Naive B cell (primary cell): ENCODE results near the gene PGGHG. TPM values are rescaled to one million over a fixed set of nuclear protein-coding genes. Genes with fewer than 3 reads are reported as not detected.
"Not testable (repeated sequence)": the region's sequence is repeated elsewhere in the genome, so short reads cannot be mapped to it uniquely, and the experiment has no call there.

Experiments used
- ATAC-seq, 2 donors: fragments of 150-1000 bp; cut with Tn5 transposase; 2 replicates each; pipeline ENCODE4 v1.10.0; 2021; ENCODE audit warnings: low read depth in 2 of 2, mild to moderate bottlenecking in 2 of 2, moderate library complexity in 2 of 2
- DNase-seq: peaks from one replicate; pipeline ENCODE4 v3.0.0; 2022
- H3K27ac Mint-ChIP-seq, 6 donors: one replicate each; pipeline ENCODE4 v1.8.0; 2020 to 2022; ENCODE audit warnings: mild to moderate bottlenecking in 6 of 6, mixed read lengths in 6 of 6, moderate library complexity in 5 of 6, inconsistent platforms in 2 of 6
- H3K27me3 Mint-ChIP-seq, 3 donors: one replicate each; pipeline ENCODE4 v1.8.0; 2021 to 2022; ENCODE audit warnings: mixed read lengths in 3 of 3, mild to moderate bottlenecking in 1 of 3
- H3K36me3 Mint-ChIP-seq, 2 donors: one replicate each; pipeline ENCODE4 v1.8.0; 2020 to 2022; ENCODE audit warnings: mixed read lengths in 2 of 2, inconsistent platforms in 1 of 2, mild to moderate bottlenecking in 1 of 2
- H3K4me1 Mint-ChIP-seq, 3 donors: one replicate each; pipeline ENCODE4 v1.8.0; 2020 to 2022; ENCODE audit warnings: mixed read lengths in 3 of 3, inconsistent platforms in 1 of 3, mild to moderate bottlenecking in 1 of 3, moderate library complexity in 1 of 3
- H3K4me3 Mint-ChIP-seq, 8 donors: one replicate each; pipeline ENCODE4 v1.8.0; 2020 to 2022; ENCODE audit warnings: mild to moderate bottlenecking in 8 of 8, mixed read lengths in 8 of 8, moderate library complexity in 8 of 8, inconsistent platforms in 2 of 8
- H3K9me3 Mint-ChIP-seq, 7 donors: one replicate each; pipeline ENCODE4 v1.8.0; 2020 to 2022; ENCODE audit warnings: mixed read lengths in 7 of 7, mild to moderate bottlenecking in 5 of 7, inconsistent platforms in 2 of 7, moderate library complexity in 1 of 7
- polyA plus RNA-seq, 6 donors: library from polyadenylated mRNA; unstranded; fragments of 300-500 nt; fragmentation: Illumina TruSeq; gene quantifications; one replicate each; pipeline ENCODE4 v1.2.3, GENCODE V29; 2021; ENCODE audit warnings: low read depth in 6 of 6

The PGGHG gene
- polyA plus RNA-seq, 6 donors from 2014 or later = 3.4 to 8.3 (median 4.3) TPM

DNA sequence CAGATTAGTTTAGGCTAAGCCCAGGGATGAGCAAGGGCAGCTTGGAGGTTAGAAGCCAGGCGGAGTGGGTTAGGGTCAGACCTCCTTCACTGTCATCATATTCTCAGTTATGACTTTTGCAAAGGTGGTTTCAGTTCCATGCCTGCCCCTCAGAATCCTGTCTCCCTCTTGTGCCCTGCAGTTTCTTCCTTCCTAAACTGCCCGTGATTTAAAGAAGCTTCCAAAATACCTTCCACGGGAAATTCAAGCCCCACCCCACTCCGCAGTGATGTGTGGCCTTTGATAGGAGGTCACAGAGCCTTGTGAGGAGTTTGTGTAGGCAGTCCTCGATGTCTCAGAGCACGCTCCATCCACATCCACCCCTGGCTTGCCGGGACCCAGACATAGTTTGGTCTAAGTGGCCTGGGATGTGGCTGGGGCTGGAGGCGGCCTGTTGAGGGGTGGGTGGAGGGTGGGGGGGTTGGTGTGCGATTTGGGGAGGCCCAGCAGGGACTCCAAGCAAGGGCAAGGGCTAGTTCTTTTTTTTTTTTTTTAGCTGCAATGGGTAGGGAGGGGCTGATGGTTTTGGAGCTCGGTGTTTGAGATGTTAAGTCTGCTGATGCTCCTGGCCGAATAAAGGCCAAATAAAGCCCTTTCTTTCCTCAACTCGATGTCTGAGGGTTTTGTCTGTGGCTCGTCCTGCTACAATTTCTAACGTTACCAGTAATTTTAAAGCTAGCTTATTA lies 23.3 kb downstream of the PGGHG start:
- no peaks in the 10 kb centered on the region for H3K9me3 Mint-ChIP-seq
- peaks cover 39 to 71% (median 54%) of the 10 kb centered on the region in 3 donors for H3K4me1 Mint-ChIP-seq
- no peaks in the 10 kb centered on the region for H3K36me3 Mint-ChIP-seq
- peak overlapping the region; percentile 63 to 96 (median 92) for H3K4me3 Mint-ChIP-seq
- peak overlapping the region in 4 of 6 donors; percentile 72 to 94 (median 84) for H3K27ac Mint-ChIP-seq
- H3K27me3 Mint-ChIP-seq = no peaks in the 10 kb centered on the region
- DNase-seq (no peak), ATAC-seq (no peak)

DNA sequence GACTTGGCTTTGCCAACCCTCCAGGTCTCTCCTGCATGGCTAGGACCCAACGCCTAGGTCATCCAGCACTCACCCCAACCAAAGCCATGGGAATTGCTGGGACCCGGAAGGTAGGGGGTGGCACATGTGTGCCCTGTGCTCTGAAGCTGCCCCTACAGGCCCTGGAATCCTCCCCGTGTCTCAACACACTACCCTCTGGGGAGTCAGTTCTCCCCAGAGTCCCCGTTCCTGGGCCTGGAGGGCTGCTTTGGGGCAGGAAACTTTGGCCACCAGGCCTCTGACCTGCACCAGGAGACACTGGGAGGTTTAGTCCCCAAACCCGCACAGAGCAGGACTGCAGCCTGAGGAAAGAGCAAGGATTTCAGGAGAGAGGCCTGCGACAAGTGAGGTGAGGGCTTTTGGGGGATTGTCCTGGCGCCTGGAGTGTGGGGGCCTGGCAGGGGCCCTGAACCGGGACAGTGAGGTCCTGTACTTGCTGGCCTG lies 24.4 kb downstream of the PGGHG start:
- peak overlapping the region; percentile 88 to 96 (median 93) for H3K4me3 Mint-ChIP-seq
- no peak for DNase-seq

DNA sequence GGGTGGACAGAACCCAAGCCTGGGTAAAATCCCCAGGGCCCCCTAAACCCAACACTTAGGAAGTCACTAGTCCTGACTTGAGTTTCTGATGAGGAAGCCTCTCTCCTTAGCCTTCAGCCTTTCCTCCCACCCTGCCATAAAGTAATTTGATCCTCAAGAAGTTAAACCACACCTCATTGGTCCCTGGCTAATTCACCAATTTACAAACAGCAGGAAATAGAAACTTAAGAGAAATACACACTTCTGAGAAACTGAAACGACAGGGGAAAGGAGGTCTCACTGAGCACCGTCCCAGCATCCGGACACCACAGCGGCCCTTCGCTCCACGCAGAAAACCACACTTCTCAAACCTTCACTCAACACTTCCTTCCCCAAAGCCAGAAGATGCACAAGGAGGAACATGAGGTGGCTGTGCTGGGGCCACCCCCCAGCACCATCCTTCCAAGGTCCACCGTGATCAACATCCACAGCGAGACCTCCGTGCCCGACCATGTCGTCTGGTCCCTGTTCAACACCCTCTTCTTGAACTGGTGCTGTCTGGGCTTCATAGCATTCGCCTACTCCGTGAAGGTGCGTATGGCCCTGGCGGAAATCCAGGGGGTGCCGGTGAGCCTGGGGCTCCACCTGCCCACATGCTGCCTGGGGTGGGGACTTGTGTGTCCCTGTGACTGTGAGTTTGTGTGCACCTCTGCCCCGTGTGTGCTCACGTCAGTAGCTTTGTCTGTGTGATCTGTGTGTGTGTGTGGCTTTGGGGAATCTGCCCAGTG lies 25.0 kb downstream of the PGGHG start, which contains the start of gene IFITM1:
Gene IFITM1, plus strand, starts transcription at position 254 of the 767 bp plus-strand sequence. Its CDS starts 131 bp downstream, at position 385.
- Mint-ChIP-seq H3K27ac (peak within 1 kb of the TSS; percentile 86 to 98 (median 96)), H3K4me3 (peak within 1 kb of the TSS; percentile 88 to 96 (median 93)), H3K27me3 (no peaks in the 10 kb centered on the region), H3K36me3 (no peaks in the 10 kb centered on the region), H3K4me1 (peaks cover 30 to 65% (median 41%) of the 10 kb centered on the region in 3 donors), H3K9me3 (no peaks in the 10 kb centered on the region)
- DNase-seq (peak; percentile 67), ATAC-seq (peak; percentile 59 to 63)

More for the DNA sequence above, 24.4 kb downstream of the PGGHG start:
- Mint-ChIP-seq H3K4me1 (peaks cover 36 to 71% (median 47%) of the 10 kb centered on the region in 3 donors), H3K27me3 (no peaks in the 10 kb centered on the region), H3K27ac (peak overlapping the region; percentile 86 to 98 (median 96)), H3K9me3 (no peaks in the 10 kb centered on the region), H3K36me3 (no peaks in the 10 kb centered on the region)
- no peak for ATAC-seq

DNA sequence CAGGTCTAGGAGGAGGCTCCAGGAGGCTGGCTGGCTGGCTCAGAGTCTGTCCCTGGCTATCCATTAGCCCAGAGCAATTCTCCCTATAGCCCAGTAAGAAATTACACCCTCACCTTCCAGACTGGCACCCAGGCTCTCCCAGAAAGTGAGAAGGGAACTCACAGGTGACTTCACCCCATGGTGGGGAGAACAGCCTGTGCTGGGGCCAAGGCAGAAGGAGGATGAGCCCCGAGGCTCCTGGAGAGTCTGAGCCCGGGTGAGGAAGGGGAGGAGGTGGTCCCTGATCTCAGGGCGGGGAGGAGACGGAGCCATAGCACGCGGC lies 25.6 kb downstream of the PGGHG start:
- H3K9me3 Mint-ChIP-seq, H3K27me3 Mint-ChIP-seq, H3K36me3 Mint-ChIP-seq, ATAC-seq, DNase-seq: not testable (repeated sequence)
- Mint-ChIP-seq H3K27ac (peak overlapping the region; percentile 86 to 98 (median 96)), H3K4me1 (peaks cover 26 to 61% (median 38%) of the 10 kb centered on the region in 3 donors), H3K4me3 (peak overlapping the region; percentile 88 to 96 (median 93))

DNA sequence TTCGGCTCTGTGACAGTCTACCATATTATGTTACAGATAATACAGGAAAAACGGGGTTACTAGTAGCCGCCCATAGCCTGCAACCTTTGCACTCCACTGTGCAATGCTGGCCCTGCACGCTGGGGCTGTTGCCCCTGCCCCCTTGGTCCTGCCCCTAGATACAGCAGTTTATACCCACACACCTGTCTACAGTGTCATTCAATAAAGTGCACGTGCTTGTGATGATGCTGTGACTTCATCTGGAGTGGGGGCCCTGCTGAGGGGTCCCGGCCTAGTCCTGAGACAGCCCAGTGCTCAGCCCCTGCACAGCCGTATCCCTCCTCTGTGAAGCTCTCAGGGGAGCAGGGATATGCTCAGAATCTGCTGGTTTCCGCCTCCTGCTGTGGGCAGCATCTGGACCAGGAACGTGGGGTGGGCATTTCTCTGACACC lies 26.1 kb downstream of the PGGHG start:
- DNase-seq = no peak
- Mint-ChIP-seq H3K27me3 (peaks cover 0 to under 1% (median 0%) of the 10 kb centered on the region in 3 donors), H3K27ac (peak overlapping the region in 2 of 6 donors; percentile 26 to 86)

DNA sequence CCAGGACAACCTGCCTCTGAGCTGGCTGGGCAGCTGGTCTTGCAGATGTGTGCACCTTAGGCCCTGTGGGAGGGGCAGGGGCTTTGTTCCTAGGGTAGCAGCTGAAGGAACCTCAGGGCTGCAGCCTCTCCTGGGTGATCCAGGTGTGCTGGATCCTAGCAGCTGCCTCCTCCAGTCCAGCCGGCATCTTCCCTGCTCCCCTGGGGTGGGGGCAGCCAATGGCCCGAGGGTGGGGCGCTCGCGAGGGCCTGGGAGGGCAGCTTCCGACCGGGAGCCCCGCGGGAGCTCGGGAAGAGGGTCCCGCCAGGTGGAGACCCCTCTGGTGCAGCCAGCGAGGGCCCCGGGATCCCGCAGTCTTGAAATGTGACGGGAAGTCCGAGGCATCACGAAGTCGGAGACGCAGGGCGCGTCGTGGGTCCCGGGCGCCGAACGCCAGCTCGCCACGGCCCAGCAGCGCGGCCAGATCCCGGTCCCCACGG lies 26.6 kb downstream of the PGGHG start:
- no peak for DNase-seq
- H3K36me3 Mint-ChIP-seq = no peaks in the 10 kb centered on the region
- ATAC-seq = no peak
- no peaks in the 10 kb centered on the region for H3K9me3 Mint-ChIP-seq
- H3K27me3 Mint-ChIP-seq = peaks cover 0 to 5% (median 4%) of the 10 kb centered on the region in 3 donors
- peak overlapping the region in 5 of 8 donors; percentile 38 to 96 (median 90) for H3K4me3 Mint-ChIP-seq
- no peak overlapping the region for H3K27ac Mint-ChIP-seq
- peaks cover 30 to 65% (median 43%) of the 10 kb centered on the region in 3 donors for H3K4me1 Mint-ChIP-seq

More for the DNA sequence above, 26.1 kb downstream of the PGGHG start:
- peaks cover 25 to 61% (median 38%) of the 10 kb centered on the region in 3 donors for H3K4me1 Mint-ChIP-seq
- H3K4me3 Mint-ChIP-seq = peak overlapping the region; percentile 38 to 96 (median 91)
- no peaks in the 10 kb centered on the region for H3K36me3 Mint-ChIP-seq
- no peaks in the 10 kb centered on the region for H3K9me3 Mint-ChIP-seq
- ATAC-seq = no peak

DNA sequence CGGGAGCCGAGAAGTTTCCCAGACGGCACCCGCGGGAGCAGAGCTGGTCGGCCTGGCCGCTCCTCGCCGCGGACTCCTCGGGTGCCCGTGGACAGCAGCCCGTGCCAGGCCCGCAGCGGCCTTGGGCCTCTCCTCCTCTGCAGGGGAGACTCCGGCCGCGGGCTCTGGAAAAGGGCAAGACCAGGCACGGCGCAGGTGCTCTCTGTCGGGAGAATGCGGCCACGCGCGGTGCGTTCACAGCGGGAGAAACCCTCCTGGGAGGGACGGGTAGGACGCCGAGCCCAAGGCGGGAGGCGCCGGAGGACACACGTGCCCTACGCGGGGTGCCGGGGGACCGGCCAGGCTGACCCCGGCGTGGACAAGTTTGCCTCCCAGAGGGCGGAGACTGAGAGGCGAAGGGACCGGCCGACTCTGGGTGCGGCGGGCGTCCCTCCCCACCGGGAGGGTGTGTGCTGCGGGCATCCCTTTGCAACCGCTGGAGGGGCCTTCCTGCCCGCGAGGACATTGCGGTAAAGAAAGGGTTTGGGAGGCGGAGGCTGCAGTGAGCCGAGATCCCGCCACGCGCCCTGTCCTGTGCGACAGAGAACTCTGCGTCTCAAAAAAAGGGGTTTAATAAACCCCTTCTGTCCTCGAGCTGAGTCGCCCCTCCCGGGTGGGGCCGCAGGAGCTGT lies 27.2 kb downstream of the PGGHG start:
- Mint-ChIP-seq H3K4me3 (peak overlapping the region in 7 of 8 donors; percentile 16 to 92 (median 62)), H3K27me3 (peaks cover 0 to 8% (median 6%) of the 10 kb centered on the region in 3 donors), H3K4me1 (peaks cover 34 to 68% (median 46%) of the 10 kb centered on the region in 3 donors), H3K27ac (no peak overlapping the region), H3K36me3 (no peaks in the 10 kb centered on the region), H3K9me3 (no peaks in the 10 kb centered on the region)
- no peak for DNase-seq
- ATAC-seq = no peak

DNA sequence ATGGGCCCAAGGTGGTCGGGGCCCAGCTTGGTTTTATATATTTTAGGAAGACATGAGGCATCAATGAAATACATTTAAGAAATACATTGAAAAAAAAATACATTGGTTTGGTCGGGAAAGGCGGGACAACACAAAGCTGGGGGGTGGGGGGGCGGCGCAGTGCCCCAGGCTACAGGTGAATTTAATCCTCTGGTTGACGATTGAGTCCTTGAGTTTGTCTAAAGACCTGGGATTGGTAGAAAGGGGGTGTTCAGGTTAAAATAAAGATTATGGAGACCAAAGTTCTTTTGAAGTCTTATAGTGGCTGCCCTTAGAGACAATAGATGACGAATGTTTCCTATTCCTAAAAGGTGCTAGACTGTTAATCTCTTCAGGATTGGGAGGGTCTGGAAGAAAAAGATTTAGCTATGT lies 28.0 kb downstream of the PGGHG start:
- H3K36me3 Mint-ChIP-seq = no peaks in the 10 kb centered on the region
- H3K27me3 Mint-ChIP-seq = peaks cover 0 to 8% (median 6%) of the 10 kb centered on the region in 3 donors
- H3K4me1 Mint-ChIP-seq = peaks cover 34 to 63% (median 46%) of the 10 kb centered on the region in 3 donors
- no peaks in the 10 kb centered on the region for H3K9me3 Mint-ChIP-seq
- no peak for ATAC-seq
- no peak for DNase-seq
- peak overlapping the region in 5 of 6 donors; percentile 33 to 87 (median 76) for H3K27ac Mint-ChIP-seq
- peak overlapping the region; percentile 34 to 92 (median 71) for H3K4me3 Mint-ChIP-seq

DNA sequence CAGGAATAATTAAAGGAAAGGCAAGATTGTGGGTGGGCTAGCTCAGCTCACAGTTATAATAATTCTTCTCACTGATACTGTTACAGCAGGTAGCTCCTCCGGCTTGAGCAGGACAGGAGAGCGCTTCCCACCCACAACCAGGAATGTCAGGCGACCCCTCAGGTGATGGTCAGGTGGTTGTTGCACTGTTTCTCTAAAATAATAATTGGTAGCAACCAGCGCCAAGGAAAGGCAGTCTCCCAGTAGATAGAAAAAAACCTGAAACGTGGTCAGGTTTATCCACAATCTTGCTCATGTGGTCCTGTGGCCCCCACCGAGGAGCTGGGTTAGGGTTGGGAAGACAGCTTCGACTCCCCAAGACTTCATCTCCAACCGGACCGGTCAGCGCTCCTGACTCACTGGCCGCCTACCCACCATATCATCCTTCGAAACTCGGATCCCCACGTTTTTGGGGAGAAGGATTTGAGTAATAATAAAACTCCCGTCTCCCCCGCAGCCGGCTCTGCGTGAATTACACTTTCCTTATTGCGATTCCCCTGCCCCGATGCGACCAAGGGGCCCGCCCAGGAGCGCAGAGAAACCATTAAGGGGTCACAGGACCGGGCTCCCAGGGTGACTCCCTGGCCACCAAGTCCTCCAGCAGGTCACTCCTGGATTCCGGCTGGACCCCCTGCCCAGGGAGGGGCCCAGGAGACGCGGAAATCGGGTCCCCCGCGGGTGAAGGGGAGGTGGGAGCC lies 28.9 kb downstream of the PGGHG start:
- peaks cover 33 to 55% (median 45%) of the 10 kb centered on the region in 3 donors for H3K4me1 Mint-ChIP-seq
- H3K4me3 Mint-ChIP-seq = peak overlapping the region; percentile 40 to 92 (median 68)
- not testable (repeated sequence) for DNase-seq, H3K9me3 Mint-ChIP-seq, ATAC-seq, H3K36me3 Mint-ChIP-seq, H3K27me3 Mint-ChIP-seq
- peak overlapping the region in 3 of 6 donors; percentile 33 to 57 (median 38) for H3K27ac Mint-ChIP-seq

DNA sequence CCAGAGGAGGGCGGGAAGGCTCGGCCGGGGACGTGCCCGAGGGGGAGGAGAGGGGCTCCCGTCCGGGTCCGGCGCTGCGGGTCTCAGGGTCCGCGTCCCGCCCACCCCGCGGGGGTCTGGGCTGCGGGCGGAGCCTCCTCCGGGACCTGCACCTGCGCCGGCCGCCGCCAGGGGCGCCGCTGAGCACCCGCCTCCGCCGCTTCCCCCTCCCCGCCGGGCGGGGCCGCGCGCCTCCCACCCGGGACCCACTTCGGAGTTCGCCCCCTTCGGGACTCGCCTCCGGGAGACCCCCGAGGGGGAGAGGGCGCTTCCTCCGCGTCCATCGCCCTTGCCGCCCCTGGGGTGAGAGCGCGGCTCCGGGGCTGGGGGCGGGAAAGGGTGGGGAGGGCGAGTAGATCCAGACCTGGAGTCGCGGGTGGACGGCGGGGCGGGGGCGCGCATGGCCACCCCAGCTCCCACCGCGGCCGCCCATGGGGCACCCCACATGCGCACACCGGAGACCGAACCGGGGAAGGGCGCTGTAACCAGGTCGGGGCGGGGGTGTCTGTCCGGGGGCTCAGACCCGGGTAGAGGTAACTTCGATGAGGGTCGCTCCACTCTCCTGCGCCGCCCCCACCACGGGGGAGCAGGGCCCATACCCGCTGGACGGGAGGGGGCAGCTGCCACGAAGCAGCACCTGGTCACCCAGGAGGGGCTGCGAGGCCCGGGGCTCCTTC lies 29.6 kb downstream of the PGGHG start:
- H3K4me1 Mint-ChIP-seq = peaks cover 26 to 48% (median 38%) of the 10 kb centered on the region in 3 donors
- DNase-seq, H3K9me3 Mint-ChIP-seq, H3K27me3 Mint-ChIP-seq, H3K36me3 Mint-ChIP-seq, H3K27ac Mint-ChIP-seq: not testable (repeated sequence)
- H3K4me3 Mint-ChIP-seq = peak overlapping the region in 5 of 8 donors; percentile 22 to 88 (median 68)
- peak; percentile 57 to 60 for ATAC-seq

DNA sequence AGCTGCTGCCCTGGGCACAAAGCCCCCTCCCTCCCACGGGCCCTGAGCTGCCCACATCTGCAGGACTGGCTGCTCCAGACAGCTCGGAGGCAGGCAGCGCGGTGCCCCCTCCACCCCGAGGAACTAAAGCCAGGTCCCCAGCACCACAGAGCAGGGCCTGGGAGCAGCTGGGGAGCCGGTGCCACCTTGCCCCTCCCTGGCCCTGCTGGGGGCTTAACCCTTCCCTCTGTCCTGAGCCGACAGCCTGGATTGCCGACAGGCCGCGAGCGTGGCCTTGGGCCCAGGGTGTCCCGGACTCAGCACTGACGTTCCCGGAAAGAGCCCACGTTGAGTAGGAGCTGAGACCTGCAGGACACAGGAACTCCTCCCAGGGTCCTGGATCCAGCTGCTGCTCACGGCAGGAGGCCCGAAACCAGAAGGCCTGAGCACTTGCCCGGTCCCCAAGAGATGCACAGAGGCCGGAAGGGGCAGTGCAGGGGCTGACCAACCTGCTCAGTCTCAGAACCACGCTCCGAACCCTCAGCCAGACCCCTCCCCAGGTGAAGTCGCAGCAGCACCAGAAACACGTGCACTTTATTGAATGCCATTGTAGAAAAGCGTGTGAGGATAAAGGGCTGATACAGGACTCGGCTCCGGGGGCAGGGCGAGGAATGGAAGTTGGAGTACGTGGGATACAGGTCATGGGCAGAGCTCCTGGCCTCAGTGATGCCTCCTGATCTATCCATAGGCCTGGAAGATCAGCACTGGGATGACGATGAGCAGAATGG lies 30.4 kb downstream of the PGGHG start:
- Mint-ChIP-seq H3K27ac (peak overlapping the region in 4 of 6 donors; percentile 2 to 69 (median 34)), H3K4me3 (peak overlapping the region; percentile 68 to 88 (median 82)), H3K4me1 (peaks cover 19 to 43% (median 31%) of the 10 kb centered on the region in 3 donors)
- H3K36me3 Mint-ChIP-seq, H3K27me3 Mint-ChIP-seq, DNase-seq, H3K9me3 Mint-ChIP-seq: not testable (repeated sequence)
- peak; percentile 20 to 37 for ATAC-seq
